T follicular helper cell (primary cell): Measurements from ENCODE around the gene PNPLA7.
A peak's percentile ranks its signal among the peaks of the same experiment; 100 is the strongest.
"Not testable (repeated sequence)": the region's sequence is repeated elsewhere in the genome, so short reads cannot be mapped to it uniquely, and the experiment has no call there.

Experiments
- DNase-seq: peaks from one replicate; pipeline ENCODE4 v3.0.0-alpha.2; 2020; ENCODE audit warnings: low read depth

The PNPLA7 gene

DNA sequence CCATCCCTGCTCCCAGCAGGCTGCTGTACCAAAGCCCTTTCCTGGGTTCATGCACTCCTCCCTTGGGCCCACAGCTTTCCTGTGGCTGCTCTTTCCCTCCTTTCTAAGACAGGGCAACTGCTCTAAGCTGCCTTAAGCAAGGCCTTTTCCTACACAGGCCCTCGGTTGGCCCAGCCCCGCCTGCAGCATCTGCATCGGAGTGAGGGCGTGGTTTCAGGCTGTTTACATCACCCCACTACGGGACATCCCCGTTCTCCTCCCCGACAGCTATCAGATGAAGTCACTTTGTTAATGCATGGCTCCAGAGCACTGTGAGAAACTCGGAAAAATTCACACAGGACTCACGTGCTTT, 25.1 kb upstream of the PNPLA7 start:
- no peak for DNase-seq

GRCh38 chr9:137574192-137574591, 24.0 kb upstream of the PNPLA7 start:
- no peak for DNase-seq

DNA sequence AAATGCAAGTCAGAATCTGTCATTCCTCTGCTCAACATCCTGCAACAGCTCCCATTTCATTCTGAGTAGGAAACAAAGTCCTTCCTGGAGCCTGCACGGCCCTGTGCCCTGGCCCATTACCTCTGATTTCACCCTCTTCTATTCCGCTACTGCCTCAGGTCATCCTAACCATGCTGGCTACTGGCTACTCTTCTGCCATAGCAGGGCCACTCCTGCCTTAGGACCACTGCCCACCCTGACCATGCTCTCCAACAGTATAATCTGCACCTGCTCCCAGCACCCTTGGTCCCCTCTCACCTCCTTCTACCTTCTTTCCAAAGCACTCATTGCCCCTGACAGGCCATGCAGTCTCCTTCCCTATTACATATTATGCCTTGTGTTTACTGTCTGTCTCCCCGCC, 20.4 kb upstream of the PNPLA7 start:
- DNase-seq: no peak

DNA sequence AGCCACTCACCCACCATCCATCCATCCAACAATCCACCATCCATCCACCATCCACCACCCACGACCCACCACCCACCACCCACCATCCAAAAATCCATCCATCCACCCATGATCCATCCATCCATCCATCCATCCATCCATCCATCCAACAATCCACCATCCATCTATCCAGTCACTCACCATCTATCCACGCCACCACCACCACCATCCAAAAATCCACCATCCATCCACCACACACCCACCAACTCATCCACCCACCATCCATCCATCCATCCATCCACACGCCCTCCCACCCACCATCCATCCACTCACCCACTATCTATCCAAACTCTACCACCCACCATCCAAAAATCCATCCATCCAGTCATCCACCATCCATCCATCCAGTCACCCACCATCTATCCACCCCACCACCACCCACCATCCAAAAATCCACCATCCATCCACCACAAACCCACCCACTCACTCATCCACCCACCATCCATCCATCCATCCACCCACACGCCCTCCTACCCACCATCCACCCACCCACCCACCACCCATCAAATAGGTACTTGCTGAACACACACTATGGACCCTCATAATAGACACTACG, 19.5 kb upstream of the PNPLA7 start:
- no peak for DNase-seq

- DNase-seq: not testable (repeated sequence)
Observed at GRCh38 chr9:137568445-137568844, 18.2 kb upstream of the PNPLA7 start.

- DNase-seq: no peak
Observed at GRCh38 chr9:137564817-137565411, 14.7 kb upstream of the PNPLA7 start.

DNA sequence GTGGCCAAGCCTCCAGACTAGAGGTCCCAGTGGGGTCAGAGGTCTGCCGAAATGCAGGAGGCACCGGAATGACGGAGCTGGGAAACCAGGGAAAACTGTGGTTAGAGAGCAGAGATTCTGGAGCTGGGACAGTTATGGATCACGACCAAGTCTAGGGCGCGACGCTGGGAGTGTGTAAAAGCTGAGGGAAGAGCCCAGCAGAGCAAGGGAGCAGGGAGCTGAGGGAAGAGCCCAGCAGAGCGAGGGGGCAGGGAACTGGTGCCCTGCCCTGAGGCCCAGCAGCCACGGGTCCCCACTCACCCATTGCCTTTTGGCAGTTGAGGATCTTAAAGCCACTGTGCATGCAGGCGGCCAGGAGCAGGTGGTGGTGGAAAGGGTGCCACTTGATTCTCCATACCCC, 13.9 kb upstream of the PNPLA7 start:
- DNase-seq: no peak

DNA sequence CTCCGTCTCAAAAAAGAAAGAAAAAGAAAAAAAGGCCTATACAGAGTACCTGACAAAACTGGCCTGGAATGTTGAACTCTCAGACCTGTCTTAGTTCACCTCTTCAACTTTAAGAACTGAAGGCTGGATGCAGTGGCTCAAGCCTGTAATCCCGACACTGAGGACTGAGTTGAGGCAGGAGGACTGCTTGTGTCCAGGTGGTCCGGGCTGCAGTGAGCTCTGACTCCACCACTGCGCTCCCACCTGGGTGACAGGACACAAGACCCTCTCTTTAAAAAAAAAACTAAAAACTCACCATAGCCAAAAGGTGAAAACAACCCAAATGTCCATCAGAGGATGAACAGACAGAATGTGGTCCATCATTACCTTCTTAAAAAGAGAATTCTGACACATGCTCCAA, 7.9 kb upstream of the PNPLA7 start:
- no peak for DNase-seq

DNA sequence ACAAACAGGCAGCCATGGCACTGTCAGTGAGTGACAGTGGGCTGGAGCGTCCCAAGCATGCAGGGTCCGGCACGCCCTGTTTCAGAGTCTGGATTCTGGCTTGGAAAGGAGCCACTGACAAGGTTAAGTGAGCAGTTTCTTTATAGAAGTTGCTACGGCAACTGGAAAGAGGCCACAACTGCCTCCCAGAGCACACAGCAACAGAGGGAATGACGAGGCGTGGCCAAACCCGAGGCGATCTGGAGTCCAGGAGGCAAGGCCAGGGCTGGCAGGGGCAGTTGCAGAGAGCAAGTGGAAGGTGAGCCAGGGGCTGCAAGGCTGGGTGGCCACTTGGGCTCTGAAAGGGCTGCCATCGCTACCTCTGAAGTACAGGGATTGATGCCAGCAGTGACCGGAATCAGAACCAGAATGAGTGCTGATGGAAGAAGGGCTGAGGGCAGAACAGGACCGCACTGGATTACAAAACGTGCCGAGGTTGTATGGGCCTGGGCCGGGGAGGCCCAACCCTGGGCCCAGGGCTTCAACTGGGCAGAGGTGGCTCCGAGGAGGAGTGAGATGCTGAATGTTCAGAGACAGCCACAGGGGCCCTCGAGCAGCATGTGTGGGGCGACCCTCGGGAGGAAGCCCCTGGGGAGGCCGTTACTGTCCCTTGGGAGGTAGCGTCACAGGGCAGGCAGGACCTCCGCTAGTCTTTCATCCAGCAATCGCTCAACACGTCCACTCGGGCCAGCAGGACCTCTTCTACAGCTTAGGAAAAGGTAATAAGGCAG, 6.1 kb upstream of the PNPLA7 start:
- no peak for DNase-seq

- DNase-seq: no peak
Observed at GRCh38 chr9:137555179-137555578, 5.0 kb upstream of the PNPLA7 start.

- DNase-seq: no peak
Observed at GRCh38 chr9:137554349-137554748, 4.1 kb upstream of the PNPLA7 start.

DNA sequence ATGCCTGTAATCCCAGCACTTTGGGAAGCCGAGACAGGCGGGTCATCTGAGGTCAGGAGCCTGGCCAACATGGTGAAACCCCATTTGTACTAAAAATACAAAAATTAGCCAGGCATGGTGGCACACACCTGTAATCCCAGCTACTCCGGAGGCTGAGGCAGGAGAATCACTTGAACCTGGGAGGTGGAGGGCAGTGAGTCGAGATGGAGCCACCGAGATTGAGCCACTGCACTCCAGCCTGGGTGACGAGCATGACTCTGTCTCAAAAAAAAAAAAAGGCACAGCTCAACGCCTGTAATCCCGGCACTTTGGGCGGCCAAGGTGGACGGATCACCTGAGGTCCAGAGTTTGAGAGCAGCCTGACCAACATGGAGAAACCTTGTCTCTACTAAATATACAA, 3.5 kb upstream of the PNPLA7 start:
- not testable (repeated sequence) for DNase-seq

GRCh38 chr9:137552022-137552768, 2.0 kb upstream of the PNPLA7 start:
- DNase-seq: no peak

- DNase-seq: peak; percentile 88
Observed at GRCh38 chr9:137551264-137552021, 1.2 kb upstream of the PNPLA7 start, which contains the start of gene MRPL41. Gene MRPL41, plus strand, starts transcription at chr9:137551879. Its CDS starts 203 bp downstream, at chr9:137552082.

- not testable (repeated sequence) for DNase-seq
Observed at GRCh38 chr9:137550958-137551263, 709 bp upstream of the PNPLA7 start.

DNA sequence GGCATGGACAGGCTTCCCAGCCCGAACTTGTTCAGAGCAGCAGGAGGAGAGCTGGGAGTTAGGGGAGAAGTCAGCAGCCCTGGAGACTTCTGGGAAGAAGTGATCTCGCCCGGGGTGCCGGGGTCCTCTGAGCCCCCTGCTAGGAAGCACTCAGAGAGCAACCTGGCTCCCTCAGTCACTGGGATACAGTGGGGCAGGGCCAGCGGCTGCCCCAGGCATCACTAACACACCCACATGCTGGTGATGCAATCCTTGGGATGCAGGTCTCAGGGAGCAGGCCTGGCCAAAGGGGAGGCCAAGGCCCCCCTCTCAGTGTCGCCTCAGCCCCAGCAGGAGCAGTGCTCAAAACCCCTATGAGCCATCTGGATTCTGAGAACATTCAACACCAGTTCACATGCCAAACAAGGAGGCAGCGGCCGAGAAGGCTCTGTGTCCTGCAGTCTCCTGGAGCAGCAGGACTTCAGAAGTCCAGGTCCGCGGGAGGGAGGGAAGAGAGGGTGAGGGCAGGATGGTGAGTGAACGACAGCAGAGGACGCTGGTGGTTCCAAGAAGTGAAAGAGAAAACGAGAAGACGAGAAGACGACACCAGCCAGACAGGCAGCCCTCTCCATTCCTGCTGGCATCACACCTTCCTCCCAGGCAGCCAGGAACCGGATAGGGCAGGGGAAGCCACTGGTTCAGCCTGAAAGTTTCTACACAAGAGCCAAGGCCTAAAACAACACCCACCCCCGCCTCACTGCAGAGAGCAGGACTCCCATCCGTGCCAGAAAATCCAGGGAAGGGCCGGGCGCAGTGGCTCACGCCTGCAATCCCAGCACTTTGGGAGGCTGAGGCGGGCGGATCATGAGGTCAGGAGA, 2.3 kb downstream of the PNPLA7 start:
- no peak for DNase-seq

DNA sequence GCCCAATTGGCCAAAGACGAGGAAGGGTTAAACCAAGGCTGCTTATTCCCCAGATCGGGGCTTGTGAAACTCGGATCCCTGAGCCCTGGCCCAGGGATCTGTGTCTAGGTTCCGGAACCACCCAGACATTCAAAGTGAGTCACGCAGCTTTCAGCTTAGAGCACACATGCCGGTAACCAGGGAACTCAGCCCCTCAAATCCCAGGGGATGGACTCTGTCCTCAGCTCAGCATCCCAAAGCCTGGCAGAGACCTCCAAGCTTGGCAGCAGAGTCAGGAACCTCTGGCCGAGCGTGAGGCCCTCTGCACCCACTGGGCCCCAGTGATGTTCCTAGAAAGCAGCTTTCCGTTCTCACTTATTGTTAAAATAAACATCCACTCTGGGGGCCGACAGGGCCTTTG, 5.1 kb downstream of the PNPLA7 start:
- no peak for DNase-seq

DNA sequence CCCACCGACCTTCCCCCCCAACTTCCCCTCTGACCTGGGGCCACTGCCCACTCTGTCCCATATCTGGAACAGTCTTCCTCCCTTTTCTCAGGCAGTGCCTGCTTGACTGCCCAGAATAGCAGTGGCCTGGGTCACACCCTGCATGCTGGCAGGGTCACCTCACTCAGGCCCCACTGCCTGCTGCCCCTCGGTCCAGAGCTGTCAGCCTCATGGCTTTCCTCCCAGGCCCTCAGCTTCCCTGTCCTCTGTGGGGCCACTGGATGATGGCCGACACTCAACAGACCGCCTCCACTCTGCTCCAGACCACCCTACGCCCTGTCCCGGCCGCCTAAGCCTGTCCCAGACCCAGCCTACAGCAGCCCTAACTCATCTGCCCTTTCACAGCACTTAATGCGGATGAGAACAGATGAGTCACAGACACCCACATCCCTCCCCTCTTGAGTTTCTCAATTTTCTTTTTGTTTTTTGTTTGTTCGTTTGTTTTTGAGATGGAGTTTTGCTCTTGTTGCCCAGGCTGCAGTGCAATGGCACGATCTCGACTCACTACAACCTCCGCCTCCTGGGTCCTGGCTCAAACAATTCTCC, 5.9 kb downstream of the PNPLA7 start:
- DNase-seq: no peak

- no peak for DNase-seq
Observed at GRCh38 chr9:137543237-137543963, 6.8 kb downstream of the PNPLA7 start.

GRCh38 chr9:137542486-137542885, 7.7 kb downstream of the PNPLA7 start:
- DNase-seq: no peak
